ENCODE results near the gene KCNS3.

DNA sequence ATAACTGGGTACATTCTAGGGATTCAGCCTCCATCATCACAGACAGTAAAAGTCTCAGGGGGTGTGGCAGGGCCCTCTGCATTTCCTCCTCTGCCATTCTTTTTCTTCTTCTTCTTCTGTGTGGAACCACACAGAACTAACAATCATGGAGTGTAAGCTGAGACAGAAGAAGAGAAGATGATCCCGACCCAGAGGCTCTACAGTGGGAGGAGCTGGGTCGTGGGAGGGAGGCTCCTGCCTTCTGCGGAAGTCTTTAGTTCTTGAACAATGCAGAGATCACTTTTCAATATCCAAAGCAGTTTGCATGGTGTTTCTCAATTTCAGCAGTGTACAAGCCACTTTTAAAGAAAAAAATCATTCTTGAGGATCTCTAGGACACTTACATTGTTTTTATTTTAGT, 80.9 kb downstream of the KCNS3 start:
- TF ChIP-seq ZFP30 (CRISPR knock-in tag; IDR thresholded peaks at IDR 0.05): no peak
- TF ChIP-seq, protein P1, sequence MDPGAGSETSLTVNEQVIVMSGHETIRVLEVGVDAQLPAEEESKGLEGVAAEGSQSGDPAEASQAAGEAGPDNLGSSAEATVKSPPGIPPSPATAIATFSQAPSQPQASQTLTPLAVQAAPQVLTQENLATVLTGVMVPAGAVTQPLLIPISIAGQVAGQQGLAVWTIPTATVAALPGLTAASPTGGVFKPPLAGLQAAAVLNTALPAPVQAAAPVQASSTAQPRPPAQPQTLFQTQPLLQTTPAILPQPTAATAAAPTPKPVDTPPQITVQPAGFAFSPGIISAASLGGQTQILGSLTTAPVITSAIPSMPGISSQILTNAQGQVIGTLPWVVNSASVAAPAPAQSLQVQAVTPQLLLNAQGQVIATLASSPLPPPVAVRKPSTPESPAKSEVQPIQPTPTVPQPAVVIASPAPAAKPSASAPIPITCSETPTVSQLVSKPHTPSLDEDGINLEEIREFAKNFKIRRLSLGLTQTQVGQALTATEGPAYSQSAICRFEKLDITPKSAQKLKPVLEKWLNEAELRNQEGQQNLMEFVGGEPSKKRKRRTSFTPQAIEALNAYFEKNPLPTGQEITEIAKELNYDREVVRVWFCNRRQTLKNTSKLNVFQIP (CRISPR knock-in tag; IDR thresholded peaks at IDR 0.05; ENCODE audit: borderline replicate concordance, low read depth): no peak
- TF ChIP-seq ZC3H10 (CRISPR knock-in tag; IDR thresholded peaks at IDR 0.05): no peak
- no peak for TF ChIP-seq GLIS3 (CRISPR knock-in tag; IDR thresholded peaks at IDR 0.05)
- TF ChIP-seq, protein P2, sequence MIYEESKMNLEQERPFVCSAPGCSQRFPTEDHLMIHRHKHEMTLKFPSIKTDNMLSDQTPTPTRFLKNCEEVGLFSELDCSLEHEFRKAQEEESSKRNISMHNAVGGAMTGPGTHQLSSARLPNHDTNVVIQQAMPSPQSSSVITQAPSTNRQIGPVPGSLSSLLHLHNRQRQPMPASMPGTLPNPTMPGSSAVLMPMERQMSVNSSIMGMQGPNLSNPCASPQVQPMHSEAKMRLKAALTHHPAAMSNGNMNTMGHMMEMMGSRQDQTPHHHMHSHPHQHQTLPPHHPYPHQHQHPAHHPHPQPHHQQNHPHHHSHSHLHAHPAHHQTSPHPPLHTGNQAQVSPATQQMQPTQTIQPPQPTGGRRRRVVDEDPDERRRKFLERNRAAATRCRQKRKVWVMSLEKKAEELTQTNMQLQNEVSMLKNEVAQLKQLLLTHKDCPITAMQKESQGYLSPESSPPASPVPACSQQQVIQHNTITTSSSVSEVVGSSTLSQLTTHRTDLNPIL (CRISPR knock-in tag; IDR thresholded peaks at IDR 0.05; ENCODE audit: low read depth): no peak
- TF ChIP-seq, protein P3, sequence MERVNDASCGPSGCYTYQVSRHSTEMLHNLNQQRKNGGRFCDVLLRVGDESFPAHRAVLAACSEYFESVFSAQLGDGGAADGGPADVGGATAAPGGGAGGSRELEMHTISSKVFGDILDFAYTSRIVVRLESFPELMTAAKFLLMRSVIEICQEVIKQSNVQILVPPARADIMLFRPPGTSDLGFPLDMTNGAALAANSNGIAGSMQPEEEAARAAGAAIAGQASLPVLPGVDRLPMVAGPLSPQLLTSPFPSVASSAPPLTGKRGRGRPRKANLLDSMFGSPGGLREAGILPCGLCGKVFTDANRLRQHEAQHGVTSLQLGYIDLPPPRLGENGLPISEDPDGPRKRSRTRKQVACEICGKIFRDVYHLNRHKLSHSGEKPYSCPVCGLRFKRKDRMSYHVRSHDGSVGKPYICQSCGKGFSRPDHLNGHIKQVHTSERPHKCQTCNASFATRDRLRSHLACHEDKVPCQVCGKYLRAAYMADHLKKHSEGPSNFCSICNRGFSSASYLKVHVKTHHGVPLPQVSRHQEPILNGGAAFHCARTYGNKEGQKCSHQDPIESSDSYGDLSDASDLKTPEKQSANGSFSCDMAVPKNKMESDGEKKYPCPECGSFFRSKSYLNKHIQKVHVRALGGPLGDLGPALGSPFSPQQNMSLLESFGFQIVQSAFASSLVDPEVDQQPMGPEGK (CRISPR knock-in tag; IDR thresholded peaks at IDR 0.05; ENCODE audit: borderline replicate concordance): no peak
- no peak for TF ChIP-seq SNAI2 (CRISPR knock-in tag; IDR thresholded peaks at IDR 0.05)

Measured in SK-N-SH treated with all-trans-retinoic acid at 6 μM for 48 hours (cell line).